NK-92 (cell line): Measurements from ENCODE around the gene ATG9B.
"Not testable (repeated sequence)": the region's sequence is repeated elsewhere in the genome, so short reads cannot be mapped to it uniquely, and the experiment has no call there.

ENCODE experiments used
- DNase-seq: peaks from one replicate; lab custom pipeline; 2025; ENCODE audit not compliant: unreplicated experiment; lab: John Stamatoyannopoulos, UW

The ATG9B gene

DNA sequence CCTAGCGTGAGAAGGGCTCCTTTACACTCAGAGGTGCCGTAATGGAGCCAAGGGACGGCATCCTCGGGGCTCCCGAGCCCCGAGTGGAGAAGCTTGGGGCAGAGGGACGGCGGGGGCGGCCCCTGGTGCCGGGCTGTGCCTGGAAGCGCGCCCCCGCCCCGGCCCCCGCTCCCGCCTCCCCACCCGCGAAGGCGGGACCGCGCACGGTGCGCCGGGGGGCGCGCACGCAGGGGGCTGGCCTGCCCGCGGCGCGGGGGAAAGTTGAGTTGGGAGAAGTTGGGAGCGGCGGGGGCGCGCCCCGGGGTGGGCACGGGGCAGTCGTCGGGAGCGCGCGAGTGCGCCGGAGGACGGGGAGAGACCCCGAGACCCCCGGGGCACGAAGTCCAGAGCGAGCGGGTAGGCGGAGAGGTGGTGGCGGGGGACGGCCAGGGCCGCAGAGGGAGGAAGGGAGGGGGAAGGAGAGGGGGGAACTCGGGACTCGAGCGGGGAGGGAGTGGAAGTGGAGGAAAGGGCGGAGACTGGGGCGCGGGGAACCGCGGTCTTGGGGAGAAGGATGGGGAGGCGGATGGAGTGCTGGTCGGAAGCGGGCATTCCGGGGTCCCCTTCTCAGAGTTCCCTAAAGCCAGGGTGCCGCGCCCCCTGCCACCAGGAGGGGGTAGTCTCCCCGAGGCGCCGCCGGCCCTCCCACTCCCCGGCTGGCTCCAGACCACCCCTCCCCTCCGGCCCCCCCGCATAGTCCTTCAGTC is 35.2 kb upstream of the ATG9B start, which contains the start of gene SLC4A2:
SLC4A2 (plus strand) TSS at position 223 of the 746 bp plus-strand sequence. CDS start 2,399 bp downstream, outside the sequence.
- no peak for DNase-seq

DNA sequence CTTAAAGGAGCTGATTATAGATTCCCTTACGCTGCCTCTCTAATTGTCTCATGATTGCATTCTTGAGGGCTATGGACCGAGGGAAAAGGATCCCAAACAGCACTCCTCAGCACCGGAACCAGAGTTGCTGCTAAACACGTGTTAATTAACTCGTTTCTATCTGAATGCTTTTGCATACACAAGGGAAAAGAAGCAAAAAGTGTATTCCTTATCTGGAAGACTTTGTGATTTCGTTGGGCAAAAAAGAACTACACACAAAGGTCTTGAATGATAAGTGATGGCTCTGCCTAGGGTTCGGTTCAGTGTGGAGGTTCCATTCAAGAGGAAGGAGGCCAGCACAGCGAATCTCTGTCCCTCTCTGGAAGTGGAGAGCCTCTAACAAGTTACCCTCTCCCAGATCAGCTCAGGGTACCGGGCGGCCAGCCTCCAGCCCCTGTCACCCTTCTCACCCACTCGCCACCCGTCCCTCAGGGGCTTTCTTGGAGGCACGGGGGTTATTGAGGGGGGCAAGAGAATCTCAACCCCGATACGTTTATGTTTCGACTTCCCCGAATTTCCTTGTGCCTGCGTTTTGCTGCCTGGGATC is 34.6 kb upstream of the ATG9B start:
- DNase-seq = no peak

DNA sequence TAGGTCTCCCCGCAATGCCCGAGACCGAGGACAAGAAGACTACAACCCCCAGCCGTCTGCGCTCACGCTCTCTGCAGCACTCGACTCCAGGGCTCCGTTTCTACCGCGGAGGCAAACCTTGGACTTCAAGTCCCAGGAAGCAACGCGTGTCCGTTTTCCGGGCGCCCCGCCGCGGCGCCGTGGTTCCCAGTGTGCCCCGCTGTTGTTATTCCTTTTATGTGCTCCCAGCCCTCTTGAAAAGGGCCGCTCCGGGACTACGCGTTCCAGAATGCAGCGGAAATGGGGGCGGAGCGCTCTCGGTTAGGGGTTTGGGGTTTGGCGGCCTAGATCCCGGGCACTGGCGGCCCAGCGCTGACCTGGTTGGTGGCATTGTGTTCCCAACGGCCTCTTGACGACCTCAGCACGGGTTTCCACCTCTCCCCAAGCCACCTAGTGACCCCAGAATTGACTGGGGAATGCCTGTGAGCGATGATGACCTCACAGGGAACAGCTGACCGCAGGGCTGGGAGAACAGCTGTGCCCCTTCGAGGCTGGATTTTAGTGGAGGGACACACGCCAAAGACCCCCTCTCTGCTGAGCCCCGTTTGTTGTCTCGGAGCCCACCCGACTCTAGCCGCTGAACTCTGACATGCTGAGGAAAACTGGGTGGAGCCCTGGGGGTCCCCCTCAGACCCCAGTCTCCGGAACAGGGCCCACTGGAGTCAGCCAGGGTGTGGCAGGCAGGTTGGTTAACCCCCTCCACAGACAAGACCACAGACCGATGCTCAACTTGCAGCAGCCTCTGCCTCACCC is 33.9 kb upstream of the ATG9B start:
- DNase-seq = peak; percentile 93

DNA sequence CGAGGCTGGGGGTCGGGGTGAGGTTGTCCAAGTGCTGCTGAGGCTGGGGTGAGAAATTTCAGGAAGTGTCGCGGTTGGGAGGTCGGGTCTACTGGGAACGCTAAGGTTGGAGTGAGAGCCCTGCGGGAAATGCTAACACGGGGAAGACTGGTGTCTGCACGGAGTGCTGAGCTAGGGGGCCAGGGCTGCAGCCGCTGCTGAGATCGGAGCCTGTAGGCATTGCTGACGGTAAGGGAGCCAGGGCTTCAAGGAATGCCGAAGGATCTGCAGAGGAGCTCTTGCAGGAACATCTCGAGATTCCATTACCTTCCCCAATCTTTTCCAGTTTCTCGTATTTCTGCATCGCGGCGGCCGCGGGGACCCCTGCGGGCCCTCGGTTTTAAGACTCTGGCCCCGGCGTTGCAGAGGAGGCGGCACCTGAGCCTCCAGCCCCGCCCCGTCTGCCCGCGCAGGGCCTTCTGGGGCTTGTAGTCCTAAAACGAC is 33.3 kb upstream of the ATG9B start, which contains the start of gene CDK5:
CDK5 (minus strand) TSS at position 392 of the 483 bp plus-strand sequence; CDS start at position 343, 49 bp downstream.
- DNase-seq = no peak

DNA sequence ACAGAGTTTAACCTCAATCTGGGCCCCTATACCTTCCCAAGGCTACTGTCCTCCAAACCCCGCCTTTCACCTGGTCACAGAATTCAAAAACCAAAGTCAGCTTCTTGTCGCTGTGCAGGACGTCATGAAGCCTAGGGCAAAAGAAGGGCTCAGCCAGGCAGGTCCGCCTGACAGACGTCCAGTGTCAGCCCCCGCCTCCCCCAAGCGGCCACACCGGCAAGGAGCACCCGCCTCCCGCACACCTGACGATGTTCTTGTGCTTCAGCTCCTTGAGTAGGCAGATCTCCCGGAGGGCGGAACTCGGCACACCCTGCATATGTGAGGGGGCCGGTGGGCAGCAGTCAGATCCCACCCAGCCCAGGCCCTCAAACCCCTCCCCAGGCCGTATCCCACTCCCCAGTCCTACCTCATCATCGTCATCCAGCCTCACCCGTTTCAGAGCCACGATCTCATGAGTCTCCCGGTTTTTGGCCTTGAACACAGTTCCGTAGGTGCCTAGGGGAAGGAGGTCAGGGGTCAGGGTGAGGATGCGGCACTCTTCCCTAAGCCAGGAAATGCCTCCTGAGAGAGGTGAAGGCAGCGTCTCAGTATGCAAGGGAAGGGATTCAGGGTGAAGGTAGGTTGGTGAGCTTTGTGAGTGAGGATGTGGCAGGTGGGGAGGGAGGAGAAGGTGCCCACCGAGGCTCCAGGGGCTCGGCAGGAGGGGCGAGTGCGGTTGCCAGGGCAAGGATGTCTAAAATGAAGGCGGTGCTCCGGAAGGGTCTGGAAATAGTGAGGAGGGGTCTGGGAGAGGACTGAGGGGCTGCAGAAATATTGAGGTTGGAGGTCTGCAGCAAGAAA is 32.6 kb upstream of the ATG9B start:
- no peak for DNase-seq

DNA sequence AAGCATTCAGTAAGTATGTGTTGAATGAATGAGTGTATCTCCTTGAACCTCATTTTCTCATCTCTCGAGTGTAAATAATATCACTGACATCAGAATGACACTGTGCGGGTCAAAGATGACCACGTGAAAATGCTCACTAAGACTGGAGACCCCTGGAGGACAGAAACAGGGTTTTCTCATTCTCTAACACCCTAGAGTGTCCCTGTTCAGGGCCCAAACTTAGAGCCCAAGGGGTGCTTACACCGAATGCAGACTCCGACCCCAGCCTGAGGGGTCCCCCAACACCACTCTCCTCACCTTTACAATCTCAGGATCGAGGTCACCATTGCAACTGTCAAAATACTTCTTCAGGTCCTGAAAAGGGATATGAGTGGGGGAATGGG is 32.0 kb upstream of the ATG9B start:
- no peak for DNase-seq

DNA sequence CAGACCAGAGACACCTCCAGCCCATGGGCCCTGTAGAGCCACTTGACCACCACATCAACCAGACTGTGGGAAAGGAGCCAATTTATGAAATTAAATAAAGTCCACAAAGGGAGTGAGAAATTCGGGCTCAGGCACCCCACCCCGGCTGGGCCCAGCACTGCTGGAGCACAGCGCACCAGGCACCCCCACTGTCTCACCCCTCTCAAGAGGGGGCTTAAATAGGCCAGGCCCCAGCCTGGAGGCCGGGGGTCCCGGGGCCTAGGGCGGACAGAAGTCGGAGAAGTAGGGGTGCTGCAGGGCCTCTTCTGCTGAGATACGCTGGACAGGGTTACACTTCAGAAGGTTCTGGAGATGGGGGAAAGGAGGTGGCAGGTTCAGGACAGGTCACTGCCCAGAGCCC is 29.5 kb upstream of the ATG9B start:
- DNase-seq = no peak

DNA sequence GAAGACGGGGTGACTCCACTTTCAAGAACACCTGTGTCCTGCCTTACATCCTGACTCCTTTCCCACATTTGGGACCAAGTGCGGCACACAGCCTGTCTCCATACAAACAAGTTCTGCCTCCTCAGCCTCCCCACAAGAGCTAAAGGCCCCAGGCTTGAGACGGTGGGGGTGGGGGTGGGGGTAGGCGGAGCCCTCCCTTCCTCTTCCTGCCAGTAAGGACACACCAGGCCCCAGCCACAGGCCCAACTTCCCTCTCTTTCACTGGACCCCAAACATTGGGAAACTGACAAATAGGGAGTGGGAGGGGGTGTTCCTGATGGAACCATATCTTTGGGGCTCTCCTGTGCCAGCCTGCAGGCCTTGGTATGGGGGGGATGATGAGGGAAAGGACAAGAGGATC is 28.8 kb upstream of the ATG9B start:
- DNase-seq = no peak

DNA sequence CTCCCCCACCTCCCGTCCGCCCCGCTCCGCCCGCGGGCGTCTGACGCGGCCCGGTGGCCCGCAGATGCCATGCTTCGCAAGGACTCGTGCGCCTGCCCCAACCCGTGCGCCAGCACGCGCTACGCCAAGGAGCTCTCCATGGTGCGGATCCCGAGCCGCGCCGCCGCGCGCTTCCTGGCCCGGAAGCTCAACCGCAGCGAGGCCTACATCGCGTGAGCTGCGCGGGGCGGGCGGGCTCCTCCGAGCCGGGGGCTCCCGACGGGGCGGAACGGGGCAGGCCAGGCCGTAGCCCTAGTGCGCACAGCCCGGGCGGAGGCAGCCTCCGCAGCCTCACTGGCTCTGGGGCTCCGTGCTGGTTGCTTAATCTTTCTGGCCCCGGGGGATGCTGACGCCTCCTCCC is 26.8 kb upstream of the ATG9B start:
- no peak for DNase-seq

DNA sequence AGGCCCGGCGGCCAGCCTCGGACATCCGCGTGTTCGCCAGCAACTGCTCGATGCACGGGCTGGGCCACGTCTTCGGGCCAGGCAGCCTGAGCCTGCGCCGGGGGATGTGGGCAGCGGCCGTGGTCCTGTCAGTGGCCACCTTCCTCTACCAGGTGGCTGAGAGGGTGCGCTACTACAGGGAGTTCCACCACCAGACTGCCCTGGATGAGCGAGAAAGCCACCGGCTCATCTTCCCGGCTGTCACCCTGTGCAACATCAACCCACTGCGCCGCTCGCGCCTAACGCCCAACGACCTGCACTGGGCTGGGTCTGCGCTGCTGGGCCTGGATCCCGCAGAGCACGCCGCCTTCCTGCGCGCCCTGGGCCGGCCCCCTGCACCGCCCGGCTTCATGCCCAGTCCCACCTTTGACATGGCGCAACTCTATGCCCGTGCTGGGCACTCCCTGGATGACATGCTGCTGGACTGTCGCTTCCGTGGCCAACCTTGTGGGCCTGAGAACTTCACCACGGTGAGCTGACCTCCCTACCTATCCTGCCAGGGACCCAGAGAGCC is 24.7 kb upstream of the ATG9B start:
- no peak for DNase-seq

DNA sequence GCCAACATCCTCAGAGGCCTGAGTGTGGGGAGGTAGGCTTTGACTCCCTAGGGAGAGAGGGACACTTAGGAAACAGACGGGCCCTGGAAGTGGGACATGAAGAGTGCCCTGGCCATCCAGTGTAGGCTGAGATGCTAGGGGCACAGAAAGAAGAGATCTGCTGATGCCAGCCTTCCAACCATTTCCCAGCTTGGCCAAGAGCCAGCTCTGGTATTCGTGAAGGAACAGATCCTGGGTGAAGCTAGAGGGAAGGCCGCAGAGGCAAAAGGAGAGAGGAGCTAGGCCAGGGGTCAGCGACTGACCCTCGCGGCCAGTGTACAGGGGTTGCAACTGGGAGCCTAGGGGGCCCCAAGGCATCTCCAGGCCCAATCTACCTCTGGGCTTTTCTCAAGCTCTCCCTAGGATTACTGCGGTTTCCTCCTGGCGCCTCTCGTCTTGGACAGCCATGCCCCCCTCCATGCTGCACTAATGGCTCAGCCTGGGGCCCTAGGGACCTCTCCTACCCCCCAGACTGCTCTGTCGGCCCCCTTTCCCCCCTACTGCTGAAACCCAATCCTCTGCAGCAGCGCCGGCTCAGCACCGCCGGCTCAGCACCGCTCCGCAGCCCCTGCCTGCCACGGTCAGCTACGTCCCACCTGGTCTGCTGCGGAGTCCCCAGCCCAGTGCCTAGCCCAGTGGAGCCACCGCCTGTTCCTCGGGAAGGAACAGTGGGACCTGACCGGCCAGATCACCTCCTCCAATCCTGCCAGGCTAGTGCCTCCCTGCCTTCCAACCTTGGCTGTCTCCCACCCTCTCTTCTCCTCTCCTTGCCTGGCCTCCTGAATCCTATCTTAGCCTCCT is 23.9 kb upstream of the ATG9B start, which contains the start of gene ASIC3:
ASIC3 (plus strand) TSS at position 556 of the 840 bp plus-strand sequence. CDS start 355 bp downstream, outside the sequence.
- DNase-seq = no peak

DNA sequence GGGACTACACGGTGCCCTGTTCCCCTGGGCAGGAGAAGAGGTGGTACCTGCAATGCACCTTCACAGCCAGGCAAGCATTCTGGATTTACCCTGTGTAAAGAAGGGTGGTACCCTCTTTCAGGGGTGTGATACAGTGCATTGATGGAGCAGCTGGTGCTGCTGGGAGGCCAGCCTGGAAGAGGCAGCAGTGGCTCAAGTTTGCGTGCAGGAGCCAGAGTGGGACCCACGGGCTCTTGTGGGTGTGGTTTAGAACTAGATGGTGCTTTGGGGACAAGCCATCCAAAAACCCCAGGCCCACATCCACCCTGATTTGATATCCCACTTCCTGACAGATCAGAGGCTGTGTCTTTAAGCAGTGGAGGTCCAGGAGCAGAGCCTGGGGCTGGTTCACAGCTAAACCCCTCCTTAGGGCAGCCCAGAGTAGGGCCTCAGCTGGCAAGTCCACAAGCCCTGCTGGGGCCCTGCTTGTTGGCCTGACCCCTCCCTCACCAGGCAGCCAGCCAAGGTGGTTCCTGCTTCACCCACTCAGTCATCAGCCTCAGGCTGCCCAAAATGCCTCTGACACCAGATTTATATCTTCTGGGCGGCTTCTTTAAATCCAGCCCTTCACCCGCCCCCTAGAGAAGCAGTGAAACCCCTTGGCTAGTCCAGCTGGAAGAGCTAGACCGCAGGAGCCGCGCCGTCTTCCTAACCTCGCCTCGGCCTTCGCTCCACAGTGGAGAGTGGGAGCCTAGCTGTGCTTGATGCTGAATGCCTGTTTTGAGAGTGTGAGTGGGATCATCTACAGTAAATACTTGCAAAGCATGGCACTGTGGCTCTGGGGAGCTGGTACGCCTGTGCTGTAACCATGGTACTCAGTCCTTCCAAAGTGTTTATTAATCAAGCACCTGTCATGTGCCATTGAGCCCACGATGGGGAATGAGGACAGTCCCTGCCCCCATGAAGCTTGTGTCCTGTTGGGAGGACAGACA is 22.6 kb upstream of the ATG9B start:
- DNase-seq = no peak

DNA sequence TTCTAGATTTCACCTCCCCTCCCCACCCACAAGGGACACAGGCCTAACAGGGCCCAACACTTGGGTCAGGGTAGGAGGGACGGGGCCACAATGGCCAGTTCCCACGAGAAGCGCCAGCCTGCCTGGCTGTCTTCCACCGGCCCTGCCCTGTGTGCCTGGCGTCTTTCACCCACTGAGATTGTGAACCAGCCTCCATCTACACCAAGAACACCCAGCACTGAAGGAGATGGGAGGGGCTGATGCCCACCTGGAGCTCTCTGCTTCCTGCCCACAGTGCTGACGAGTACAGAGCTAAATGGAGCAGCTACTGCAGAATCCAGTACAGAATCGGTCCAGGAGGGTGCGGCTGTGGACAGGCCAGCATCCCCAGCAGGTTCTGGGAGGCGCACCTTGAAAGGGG is 21.7 kb upstream of the ATG9B start:
- no peak for DNase-seq

DNA sequence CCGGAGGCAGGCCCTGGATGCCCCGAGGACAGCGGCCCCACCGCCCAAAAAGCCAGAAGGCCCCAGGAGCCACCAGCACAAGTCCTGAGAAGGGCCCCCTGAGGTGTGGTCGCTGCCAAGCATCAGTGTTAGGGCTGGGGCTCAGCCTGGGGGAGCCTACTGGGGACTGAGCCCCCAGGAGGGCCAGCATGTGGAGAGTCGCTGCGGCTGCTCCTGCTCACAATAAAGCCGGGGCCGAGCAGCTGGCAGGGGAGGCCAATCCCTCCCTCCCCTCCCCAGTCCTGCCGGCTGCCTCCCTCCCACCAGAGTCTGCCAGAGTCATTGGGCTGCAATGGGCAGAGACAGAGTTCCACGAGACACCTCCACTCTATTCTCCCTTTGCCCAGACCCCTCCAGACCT is 21.0 kb upstream of the ATG9B start:
- no peak for DNase-seq

DNA sequence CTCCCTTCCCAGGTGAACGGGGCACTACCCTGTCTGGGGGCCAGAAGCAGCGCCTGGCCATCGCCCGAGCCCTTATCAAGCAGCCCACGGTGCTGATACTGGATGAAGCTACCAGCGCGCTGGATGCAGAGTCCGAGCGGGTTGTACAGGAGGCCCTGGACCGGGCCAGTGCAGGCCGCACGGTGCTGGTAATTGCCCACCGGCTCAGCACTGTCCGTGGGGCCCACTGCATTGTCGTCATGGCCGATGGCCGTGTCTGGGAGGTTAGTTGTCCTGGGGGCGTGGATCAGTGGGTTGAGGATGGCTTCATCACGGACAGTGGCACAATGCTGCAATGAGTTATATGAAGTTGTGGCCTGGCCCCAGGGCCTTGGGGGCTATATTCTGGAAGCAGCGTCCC is 19.7 kb upstream of the ATG9B start:
- DNase-seq = no peak

DNA sequence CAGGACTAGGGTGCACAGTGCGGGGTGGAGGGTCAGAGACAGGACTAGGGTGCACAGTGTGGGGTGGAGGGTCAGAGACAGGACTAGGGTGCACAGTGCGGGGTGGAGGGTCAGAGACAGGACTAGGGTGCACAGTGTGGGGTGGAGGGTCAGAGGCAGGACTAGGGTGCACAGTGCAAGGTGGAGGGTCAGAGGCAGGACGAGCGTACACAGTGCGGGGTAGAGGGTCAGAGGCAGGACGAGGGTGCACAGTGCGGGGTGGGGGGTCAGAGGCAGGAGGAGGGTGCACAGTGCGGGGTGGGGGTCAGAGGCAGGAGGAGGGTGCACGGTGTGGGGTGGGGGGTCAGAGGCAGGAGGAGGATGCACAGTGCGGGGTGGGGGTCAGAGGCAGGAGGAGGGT is 19.2 kb upstream of the ATG9B start:
- not testable (repeated sequence) for DNase-seq

DNA sequence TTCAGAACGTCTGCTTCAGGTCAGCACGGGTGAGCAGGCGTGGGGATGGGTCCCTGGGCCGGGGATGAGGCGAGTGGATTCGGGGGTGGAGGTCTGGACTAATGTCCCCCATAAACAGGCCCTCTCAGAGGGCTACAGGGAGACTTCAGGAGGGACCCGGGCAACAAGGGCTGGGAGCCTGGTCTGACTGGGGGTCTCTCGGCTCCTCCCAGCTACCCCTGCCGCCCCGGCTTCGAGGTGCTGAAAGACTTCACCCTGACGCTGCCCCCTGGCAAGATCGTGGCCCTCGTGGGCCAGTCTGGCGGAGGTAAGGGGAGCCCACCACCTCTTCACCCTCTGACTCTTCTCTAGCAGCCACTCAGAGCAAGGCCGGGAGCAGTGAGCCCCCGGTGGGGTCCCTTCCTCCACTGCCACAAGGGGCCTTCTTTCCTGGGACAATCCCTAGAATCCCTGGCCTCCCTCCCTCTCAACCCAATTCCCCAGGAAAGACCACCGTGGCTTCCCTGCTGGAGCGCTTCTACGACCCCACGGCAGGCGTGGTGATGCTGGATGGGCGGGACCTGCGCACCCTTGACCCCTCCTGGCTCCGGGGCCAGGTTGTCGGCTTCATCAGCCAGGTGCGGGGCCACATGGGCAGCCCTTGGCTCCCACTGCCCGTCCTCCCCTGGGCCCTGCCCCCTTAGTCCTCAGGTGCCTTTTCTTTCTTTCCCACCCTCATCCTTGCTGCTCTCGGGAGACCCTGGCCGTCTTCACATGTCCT is 16.5 kb upstream of the ATG9B start:
- DNase-seq = no peak
